HEK293 (cell line): Measurements from ENCODE around the gene ARL11.
A peak's percentile ranks its signal among the peaks of the same experiment; 100 is the strongest.

Source experiments
- CTCF ChIA-PET: fragments of 350-600 bp; formaldehyde crosslinking; extraction: SDS; loops from one replicate; lab custom pipeline; 2021; ENCODE audit warnings: antibody characterized with exemption; lab: Yijun Ruan, JAX
- POLR2A ChIA-PET: fragments of 300-600 bp; formaldehyde crosslinking; extraction: SDS; loops from one replicate; lab custom pipeline; 2020; ENCODE audit warnings: antibody characterized with exemption, inconsistent platforms; lab: Yijun Ruan, JAX
- H3K27ac ChIP-seq: fragments of 200-500 bp; sonication (Bioruptor generic); 2 replicates; pipeline ENCODE4 v1.5.1; 2014; ENCODE audit warnings: low read depth, low read length, control low read depth, inconsistent platforms; ENCODE audit errors: extremely low read depth
- H3K36me3 ChIP-seq, 2 experiments: fragments of 200-500 bp in 1 of 2; sonication (Bioruptor generic) in 1 of 2; 1 replicate in 1 of 2; 2 replicates in 1 of 2; pipeline ENCODE4 v1.5.1; 2014 to 2017; ENCODE audit warnings: inconsistent platforms in 2 of 2, low read length in 2 of 2; ENCODE audit not compliant: control insufficient read depth in 2 of 2, insufficient read depth in 1 of 2
- H3K4me1 ChIP-seq: fragments of 200-500 bp; sonication (Bioruptor generic); 2 replicates; pipeline ENCODE4 v1.5.1; 2014; ENCODE audit warnings: mild to moderate bottlenecking, low read length, inconsistent platforms; ENCODE audit not compliant: control insufficient read depth, insufficient read depth
- H3K4me3 ChIP-seq: 2 replicates; pipeline ENCODE4 v1.5.1; 2011; ENCODE audit warnings: low read depth, mild to moderate bottlenecking, control low read depth, low read length, moderate library complexity
- H3K9me3 ChIP-seq: fragments of 200-500 bp; sonication (Bioruptor generic); 2 replicates; pipeline ENCODE4 v1.5.1; 2014; ENCODE audit warnings: low read depth, low read length, inconsistent platforms; ENCODE audit not compliant: control insufficient read depth, insufficient read depth
- BCL11B ChIP-seq: fragments of 450-650 bp; formaldehyde crosslinking; IDR thresholded peaks from 2 replicates; pipeline ENCODE4 v1.5.1; 2016; ENCODE audit warnings: low read depth, missing biosample characterization, missing genetic modification characterization
- OVOL3 ChIP-seq: fragments of 450-650 bp; formaldehyde crosslinking; IDR thresholded peaks from 2 replicates; pipeline ENCODE4 v1.5.1; 2016; ENCODE audit warnings: missing biosample characterization, missing genetic modification characterization
- TRIM28 ChIP-seq: IDR thresholded peaks from 2 replicates; pipeline ENCODE4 v1.6.1; 2011; ENCODE audit warnings: low read length, control low read depth, borderline replicate concordance
- ZBTB8A ChIP-seq: fragments of 450-650 bp; formaldehyde crosslinking; IDR thresholded peaks from 2 replicates; pipeline ENCODE4 v1.5.1; 2016; ENCODE audit warnings: missing biosample characterization, missing genetic modification characterization
- ZFP41 ChIP-seq: fragments of 450-650 bp; formaldehyde crosslinking; IDR thresholded peaks from 2 replicates; pipeline ENCODE4 v1.5.1; 2016; ENCODE audit warnings: missing biosample characterization, missing genetic modification characterization, borderline replicate concordance
- ZNF133 ChIP-seq: fragments of 450-650 bp; formaldehyde crosslinking; IDR thresholded peaks from 2 replicates; pipeline ENCODE4 v1.5.1; 2016; ENCODE audit warnings: missing biosample characterization, missing genetic modification characterization
- ZNF138 ChIP-seq: fragments of 450-650 bp; formaldehyde crosslinking; IDR thresholded peaks from 2 replicates; pipeline ENCODE4 v1.5.1; 2016; ENCODE audit warnings: missing biosample characterization, missing genetic modification characterization, borderline replicate concordance
- ZNF140 ChIP-seq: fragments of 450-650 bp; formaldehyde crosslinking; IDR thresholded peaks from 2 replicates; pipeline ENCODE4 v1.5.1; 2016; ENCODE audit warnings: missing biosample characterization, missing genetic modification characterization
- ZNF2 ChIP-seq: fragments of 450-650 bp; formaldehyde crosslinking; IDR thresholded peaks from 2 replicates; pipeline ENCODE4 v1.5.1; 2016; ENCODE audit warnings: missing biosample characterization, missing genetic modification characterization
- ZNF214 ChIP-seq: fragments of 450-650 bp; formaldehyde crosslinking; IDR thresholded peaks from 2 replicates; pipeline ENCODE4 v1.5.1; 2017; ENCODE audit warnings: missing biosample characterization, mild to moderate bottlenecking, missing genetic modification characterization, borderline replicate concordance
- ZNF221 ChIP-seq: fragments of 450-650 bp; formaldehyde crosslinking; IDR thresholded peaks from 2 replicates; pipeline ENCODE4 v1.5.1; 2017; ENCODE audit warnings: missing biosample characterization, missing genetic modification characterization, borderline replicate concordance
- ZNF391 ChIP-seq: fragments of 450-650 bp; formaldehyde crosslinking; IDR thresholded peaks from 2 replicates; pipeline ENCODE4 v1.5.1; 2016; ENCODE audit warnings: low read depth, missing biosample characterization, missing genetic modification characterization, borderline replicate concordance
- ZNF529 ChIP-seq: fragments of 450-650 bp; formaldehyde crosslinking; IDR thresholded peaks from 2 replicates; pipeline ENCODE4 v1.5.1; 2017; ENCODE audit warnings: missing genetic modification characterization, missing biosample characterization; ENCODE audit not compliant: insufficient replicate concordance
- ZNF555 ChIP-seq: fragments of 450-650 bp; formaldehyde crosslinking; conservative IDR thresholded peaks from 2 replicates; pipeline ENCODE4 v1.5.1; 2017; ENCODE audit warnings: missing biosample characterization, mild to moderate bottlenecking, missing genetic modification characterization, inconsistent platforms
- ZNF560 ChIP-seq: fragments of 450-650 bp; formaldehyde crosslinking; IDR thresholded peaks from 2 replicates; pipeline ENCODE4 v1.5.1; 2017; ENCODE audit warnings: missing biosample characterization, missing genetic modification characterization, borderline replicate concordance
- ZNF707 ChIP-seq: fragments of 450-650 bp; formaldehyde crosslinking; IDR thresholded peaks from 2 replicates; pipeline ENCODE4 v1.5.1; 2016; ENCODE audit warnings: missing biosample characterization, missing genetic modification characterization
- ZNF76 ChIP-seq: fragments of 450-650 bp; formaldehyde crosslinking; IDR thresholded peaks from 2 replicates; pipeline ENCODE4; 2016; ENCODE audit warnings: low read depth, missing biosample characterization, missing genetic modification characterization, borderline replicate concordance
- ZNF777 ChIP-seq: fragments of 450-650 bp; formaldehyde crosslinking; IDR thresholded peaks from 2 replicates; pipeline ENCODE4 v1.5.1; 2017; ENCODE audit warnings: missing biosample characterization, missing genetic modification characterization, borderline replicate concordance
- TF ChIP-seq, protein P1 (sequence below): fragments of 450-650 bp; formaldehyde crosslinking; conservative IDR thresholded peaks from 2 replicates; pipeline ENCODE4 v1.5.1; 2016; ENCODE audit warnings: low read depth, missing biosample characterization, missing genetic modification characterization
- TF ChIP-seq, protein P2 (sequence below): fragments of 450-650 bp; formaldehyde crosslinking; IDR thresholded peaks from 2 replicates; pipeline ENCODE4 v1.5.1; 2016; ENCODE audit warnings: missing biosample characterization, missing genetic modification characterization, low read depth
- TF ChIP-seq, protein P3 (sequence below): fragments of 450-650 bp; formaldehyde crosslinking; IDR thresholded peaks from 2 replicates; pipeline ENCODE4 v1.5.1; 2016; ENCODE audit warnings: missing biosample characterization, missing genetic modification characterization
- TF ChIP-seq, protein P4 (sequence below): fragments of 450-650 bp; formaldehyde crosslinking; IDR thresholded peaks from 2 replicates; pipeline ENCODE4 v1.5.1; 2016; ENCODE audit warnings: missing biosample characterization, missing genetic modification characterization

ARL11 gene

DNA sequence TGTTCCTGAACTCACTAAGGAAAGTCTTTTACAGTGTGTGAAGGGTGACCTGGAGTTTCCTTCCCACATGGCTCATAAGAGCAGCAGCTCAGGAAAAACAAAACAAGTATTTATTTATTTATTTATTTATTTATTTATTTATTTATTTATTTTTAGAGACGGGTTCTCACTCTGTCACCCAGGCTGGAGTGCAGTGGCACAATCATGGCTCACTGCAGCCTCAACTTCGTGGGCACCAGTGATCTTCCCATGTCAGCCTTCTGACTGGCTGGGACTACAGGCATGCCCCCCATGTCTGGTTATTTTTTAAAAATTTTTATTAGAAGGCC is 10.4 kb downstream of the ARL11 start (continued):
- TF ChIP-seq, protein P1, sequence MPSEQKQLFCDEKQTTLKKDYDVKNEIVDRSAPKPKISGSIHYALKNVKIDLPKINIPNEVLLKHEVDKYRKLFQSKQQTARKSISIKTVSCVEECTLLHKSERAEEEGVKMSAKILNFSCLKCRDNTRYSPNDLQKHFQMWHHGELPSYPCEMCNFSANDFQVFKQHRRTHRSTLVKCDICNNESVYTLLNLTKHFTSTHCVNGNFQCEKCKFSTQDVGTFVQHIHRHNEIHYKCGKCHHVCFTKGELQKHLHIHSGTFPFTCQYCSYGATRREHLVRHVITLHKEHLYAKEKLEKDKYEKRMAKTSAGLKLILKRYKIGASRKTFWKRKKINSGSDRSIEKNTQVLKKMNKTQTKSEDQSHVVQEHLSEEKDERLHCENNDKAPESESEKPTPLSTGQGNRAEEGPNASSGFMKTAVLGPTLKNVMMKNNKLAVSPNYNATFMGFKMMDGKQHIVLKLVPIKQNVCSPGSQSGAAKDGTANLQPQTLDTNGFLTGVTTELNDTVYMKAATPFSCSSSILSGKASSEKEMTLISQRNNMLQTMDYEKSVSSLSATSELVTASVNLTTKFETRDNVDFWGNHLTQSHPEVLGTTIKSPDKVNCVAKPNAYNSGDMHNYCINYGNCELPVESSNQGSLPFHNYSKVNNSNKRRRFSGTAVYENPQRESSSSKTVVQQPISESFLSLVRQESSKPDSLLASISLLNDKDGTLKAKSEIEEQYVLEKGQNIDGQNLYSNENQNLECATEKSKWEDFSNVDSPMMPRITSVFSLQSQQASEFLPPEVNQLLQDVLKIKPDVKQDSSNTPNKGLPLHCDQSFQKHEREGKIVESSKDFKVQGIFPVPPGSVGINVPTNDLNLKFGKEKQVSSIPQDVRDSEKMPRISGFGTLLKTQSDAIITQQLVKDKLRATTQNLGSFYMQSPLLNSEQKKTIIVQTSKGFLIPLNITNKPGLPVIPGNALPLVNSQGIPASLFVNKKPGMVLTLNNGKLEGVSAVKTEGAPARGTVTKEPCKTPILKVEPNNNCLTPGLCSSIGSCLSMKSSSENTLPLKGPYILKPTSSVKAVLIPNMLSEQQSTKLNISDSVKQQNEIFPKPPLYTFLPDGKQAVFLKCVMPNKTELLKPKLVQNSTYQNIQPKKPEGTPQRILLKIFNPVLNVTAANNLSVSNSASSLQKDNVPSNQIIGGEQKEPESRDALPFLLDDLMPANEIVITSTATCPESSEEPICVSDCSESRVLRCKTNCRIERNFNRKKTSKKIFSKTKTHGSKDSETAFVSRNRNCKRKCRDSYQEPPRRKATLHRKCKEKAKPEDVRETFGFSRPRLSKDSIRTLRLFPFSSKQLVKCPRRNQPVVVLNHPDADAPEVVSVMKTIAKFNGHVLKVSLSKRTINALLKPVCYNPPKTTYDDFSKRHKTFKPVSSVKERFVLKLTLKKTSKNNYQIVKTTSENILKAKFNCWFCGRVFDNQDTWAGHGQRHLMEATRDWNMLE (tag by site-specific recombination) = peak; percentile 80
- TF ChIP-seq ZNF391 (tag by site-specific recombination) = no peak
- 0 out of 2 replicates have a peak, but pooled peaks have one; percentile 28 for TF ChIP-seq ZNF560 (tag by site-specific recombination)
- peak; percentile 52 for TF ChIP-seq ZBTB8A (tag by site-specific recombination)
- 0 out of 2 replicates have a peak, but pooled peaks have one; percentile 26 for TF ChIP-seq ZNF140 (tag by site-specific recombination)

DNA sequence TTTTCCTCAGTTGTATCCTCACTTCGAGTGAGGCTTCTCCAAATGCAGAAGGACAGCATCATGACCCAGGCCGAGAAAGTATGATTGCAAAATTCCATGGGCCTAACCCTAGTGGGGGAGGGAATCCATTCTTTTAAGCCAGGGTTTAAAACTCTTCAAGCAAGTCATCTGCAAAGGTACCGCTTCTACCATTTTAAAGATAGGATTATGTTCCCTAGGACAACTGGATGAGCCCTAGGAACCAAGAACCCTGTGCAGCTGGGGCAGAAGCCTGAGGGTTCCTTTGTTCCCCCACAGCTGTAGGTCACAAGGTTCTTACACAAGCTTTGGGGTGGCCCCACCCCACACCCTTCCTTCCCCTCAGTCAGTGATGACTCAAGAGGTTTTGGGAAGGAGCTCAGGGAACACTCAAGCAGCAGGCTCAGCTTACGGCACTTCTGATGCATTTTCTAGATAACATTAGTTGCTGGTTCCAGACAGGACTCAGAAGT is 13.5 kb downstream of the ARL11 start:
- Histone ChIP-seq H3K36me3 (no peaks in the 10 kb centered on the region), H3K4me3 (no peak overlapping the region)
- TF ChIP-seq ZNF2 (tag by site-specific recombination) (no peak), ZNF221 (tag by site-specific recombination) (no peak), OVOL3 (no peak), ZNF138 (tag by site-specific recombination) (no peak), BCL11B (tag by site-specific recombination) (no peak), ZFP41 (tag by site-specific recombination) (no peak), ZNF529 (tag by site-specific recombination) (no peak), ZNF76 (tag by site-specific recombination) (no peak), TRIM28 (no peak), ZNF707 (tag by site-specific recombination) (no peak), ZNF777 (tag by site-specific recombination) (no peak), ZNF555 (tag by site-specific recombination) (no peak), ZNF133 (tag by site-specific recombination) (no peak; the same call in 1 of the 2 replicates), ZNF214 (tag by site-specific recombination) (no peak)
- TF ChIP-seq, protein P2, sequence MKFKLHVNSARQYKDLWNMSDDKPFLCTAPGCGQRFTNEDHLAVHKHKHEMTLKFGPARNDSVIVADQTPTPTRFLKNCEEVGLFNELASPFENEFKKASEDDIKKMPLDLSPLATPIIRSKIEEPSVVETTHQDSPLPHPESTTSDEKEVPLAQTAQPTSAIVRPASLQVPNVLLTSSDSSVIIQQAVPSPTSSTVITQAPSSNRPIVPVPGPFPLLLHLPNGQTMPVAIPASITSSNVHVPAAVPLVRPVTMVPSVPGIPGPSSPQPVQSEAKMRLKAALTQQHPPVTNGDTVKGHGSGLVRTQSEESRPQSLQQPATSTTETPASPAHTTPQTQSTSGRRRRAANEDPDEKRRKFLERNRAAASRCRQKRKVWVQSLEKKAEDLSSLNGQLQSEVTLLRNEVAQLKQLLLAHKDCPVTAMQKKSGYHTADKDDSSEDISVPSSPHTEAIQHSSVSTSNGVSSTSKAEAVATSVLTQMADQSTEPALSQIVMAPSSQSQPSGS = no peak
- TF ChIP-seq, protein P3, sequence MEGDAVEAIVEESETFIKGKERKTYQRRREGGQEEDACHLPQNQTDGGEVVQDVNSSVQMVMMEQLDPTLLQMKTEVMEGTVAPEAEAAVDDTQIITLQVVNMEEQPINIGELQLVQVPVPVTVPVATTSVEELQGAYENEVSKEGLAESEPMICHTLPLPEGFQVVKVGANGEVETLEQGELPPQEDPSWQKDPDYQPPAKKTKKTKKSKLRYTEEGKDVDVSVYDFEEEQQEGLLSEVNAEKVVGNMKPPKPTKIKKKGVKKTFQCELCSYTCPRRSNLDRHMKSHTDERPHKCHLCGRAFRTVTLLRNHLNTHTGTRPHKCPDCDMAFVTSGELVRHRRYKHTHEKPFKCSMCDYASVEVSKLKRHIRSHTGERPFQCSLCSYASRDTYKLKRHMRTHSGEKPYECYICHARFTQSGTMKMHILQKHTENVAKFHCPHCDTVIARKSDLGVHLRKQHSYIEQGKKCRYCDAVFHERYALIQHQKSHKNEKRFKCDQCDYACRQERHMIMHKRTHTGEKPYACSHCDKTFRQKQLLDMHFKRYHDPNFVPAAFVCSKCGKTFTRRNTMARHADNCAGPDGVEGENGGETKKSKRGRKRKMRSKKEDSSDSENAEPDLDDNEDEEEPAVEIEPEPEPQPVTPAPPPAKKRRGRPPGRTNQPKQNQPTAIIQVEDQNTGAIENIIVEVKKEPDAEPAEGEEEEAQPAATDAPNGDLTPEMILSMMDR (tag by site-specific recombination) = no peak
- TF ChIP-seq, protein P4, sequence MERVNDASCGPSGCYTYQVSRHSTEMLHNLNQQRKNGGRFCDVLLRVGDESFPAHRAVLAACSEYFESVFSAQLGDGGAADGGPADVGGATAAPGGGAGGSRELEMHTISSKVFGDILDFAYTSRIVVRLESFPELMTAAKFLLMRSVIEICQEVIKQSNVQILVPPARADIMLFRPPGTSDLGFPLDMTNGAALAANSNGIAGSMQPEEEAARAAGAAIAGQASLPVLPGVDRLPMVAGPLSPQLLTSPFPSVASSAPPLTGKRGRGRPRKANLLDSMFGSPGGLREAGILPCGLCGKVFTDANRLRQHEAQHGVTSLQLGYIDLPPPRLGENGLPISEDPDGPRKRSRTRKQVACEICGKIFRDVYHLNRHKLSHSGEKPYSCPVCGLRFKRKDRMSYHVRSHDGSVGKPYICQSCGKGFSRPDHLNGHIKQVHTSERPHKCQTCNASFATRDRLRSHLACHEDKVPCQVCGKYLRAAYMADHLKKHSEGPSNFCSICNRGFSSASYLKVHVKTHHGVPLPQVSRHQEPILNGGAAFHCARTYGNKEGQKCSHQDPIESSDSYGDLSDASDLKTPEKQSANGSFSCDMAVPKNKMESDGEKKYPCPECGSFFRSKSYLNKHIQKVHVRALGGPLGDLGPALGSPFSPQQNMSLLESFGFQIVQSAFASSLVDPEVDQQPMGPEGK = no peak
- TF ChIP-seq, all 188 proteins: peak for 0
- Histone ChIP-seq H3K9me3 (no peaks in the 10 kb centered on the region), H3K4me1 (no peaks in the 10 kb centered on the region), H3K27ac (no peak overlapping the region)
- POLR2A ChIA-PET = no interaction called here
- CTCF ChIA-PET = interaction anchor here (0.5 kb wide), 1 partner anchor 28 kb away, joined by 3 read pairs; no protein-coding TSS in a partner anchor
